ENCODE results near the gene HNRNPF.
"Not testable (repeated sequence)": the region's sequence is repeated elsewhere in the genome, so short reads cannot be mapped to it uniquely, and the experiment has no call there.

HNRNPF gene

DNA sequence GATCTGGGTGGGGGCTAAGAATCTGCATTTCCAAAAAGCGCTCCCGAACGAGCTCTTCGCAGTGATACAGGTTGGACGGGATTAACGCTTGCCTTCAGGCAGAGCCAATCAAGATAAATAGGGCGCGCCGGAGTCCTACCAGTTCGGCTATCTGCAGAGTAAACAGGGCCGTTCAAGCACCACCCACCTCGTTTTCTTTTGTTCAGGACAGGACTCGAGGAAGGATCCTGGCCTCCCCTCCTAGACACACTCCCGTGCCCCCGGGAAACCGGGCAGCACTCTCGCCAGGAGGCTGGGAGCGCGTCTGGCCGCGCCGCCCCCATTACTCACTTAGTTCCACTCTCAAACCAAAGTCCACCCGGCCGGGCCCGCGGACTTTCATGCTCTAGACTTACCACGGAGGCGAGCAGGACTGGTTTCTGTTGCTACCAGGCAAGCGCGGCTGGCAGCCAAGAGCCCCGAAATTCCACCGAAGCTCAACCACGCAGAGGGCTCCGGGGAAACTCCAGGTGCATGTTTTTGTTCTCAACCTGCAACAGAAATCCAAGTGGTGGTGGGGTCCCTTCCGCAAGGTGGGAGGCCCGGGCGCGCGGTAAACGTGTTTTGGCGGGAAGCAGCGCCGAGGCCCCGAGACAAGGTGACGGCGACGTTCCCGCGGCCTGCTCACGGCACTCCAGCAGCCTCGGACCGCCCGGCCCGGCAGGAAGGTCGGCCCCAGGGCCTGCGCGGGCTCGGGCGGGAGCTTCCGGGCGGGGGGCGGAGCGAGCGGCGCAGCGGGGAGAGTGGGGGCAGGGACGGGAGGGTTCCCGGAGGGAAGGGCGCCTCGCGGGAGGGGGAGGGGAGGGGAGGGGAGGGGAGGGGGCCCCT, 12.7 kb downstream of the HNRNPF start:
- DNase-seq, result peak; percentile 72

DNA sequence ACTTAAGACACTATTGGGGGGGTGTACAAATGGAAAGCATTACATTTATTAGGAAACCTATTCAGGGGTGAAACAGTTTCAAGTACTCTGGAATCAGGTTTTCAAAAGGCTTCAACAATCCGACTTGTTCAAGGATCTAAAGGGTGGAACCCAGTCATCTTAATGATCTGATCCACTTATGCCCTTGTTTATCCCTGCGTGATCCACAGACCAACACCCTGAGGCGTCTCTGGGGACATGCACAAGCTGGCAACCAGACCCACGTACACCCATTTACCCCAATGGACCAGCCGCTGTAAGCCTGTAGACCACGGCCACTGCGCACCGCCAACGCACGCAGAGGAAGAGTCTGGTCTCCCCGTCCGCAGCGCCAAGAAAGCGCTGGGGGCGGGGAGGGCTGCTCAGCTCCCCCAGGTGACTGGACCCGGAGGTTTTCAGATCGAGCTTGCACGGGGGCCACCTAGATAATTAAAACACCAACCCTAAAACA, 13.4 kb downstream of the HNRNPF start:
- DNase-seq, result no peak

DNA sequence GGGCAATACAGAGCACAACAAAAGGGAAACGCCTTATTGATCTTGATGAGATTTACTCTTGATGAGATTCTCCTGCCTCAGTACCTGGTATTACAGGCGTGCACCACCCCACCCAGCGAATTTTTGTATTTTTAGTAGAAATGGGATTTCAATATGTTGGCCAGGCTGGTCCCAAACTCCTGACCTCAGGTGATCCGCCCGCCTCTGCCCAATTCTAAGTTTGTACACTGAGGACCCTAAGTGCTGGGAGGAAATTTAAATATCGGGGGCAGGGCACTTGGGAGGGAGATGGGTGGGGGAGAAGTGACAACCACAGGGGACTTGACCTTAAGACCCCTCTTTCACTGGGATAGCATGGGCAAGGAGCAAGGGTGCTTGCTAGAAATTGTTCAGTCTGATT, 14.1 kb downstream of the HNRNPF start:
- DNase-seq, result no peak

DNA sequence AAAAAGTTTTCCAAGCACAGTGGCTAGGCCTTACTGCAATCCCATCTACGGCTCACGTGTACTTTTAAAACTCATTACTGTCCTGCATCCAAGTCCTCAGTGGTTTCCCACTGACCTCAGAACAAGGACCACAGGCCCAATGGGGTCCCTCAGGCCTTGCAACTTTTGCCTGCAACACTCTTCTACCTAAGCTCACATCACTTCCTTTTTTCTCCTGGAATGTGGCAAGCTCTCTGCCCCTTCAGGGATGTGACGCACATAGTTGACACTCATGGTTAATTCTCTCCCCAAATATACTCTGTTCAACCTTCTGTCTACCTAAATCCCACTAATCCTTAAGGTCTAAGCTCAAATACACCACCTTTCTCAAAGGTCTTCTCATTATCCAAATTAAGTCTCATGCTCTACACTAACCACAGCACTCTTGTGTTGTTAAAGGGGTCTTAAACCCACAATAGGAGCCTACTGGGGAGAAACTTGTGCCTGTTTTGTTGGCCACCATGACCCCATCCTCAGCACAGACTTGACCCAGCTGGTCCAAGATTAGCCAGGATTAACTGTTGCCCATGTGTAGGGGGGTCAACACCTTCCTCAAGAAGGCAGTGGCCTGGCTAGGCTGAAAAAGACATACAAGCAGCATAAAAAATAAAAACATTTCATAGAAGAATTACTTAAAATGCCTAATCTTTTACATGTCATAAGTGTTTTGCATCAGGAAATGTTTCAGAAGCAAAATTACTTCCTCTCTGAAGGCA, 15.2 kb downstream of the HNRNPF start:
- no peak for DNase-seq

DNA sequence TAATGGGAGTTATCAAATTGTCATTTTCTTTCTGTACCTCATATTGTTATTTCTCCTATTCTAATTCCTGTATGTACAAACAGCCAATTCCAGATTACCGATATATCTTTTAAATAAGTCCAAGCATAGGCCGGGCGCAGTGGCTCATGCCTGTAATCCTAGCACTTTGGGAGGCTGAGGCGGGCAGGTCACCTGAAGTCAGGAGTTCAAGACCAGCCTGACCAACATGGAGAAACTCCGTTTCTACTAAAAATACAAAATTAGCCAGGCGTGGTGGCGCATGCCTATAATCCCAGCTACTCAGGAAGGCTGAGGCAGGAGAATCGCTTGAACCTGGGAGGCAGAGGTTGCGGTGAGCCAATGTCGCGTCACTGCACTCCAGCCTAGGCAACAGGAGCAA, 15.8 kb downstream of the HNRNPF start:
- DNase-seq, result not testable (repeated sequence)

DNA sequence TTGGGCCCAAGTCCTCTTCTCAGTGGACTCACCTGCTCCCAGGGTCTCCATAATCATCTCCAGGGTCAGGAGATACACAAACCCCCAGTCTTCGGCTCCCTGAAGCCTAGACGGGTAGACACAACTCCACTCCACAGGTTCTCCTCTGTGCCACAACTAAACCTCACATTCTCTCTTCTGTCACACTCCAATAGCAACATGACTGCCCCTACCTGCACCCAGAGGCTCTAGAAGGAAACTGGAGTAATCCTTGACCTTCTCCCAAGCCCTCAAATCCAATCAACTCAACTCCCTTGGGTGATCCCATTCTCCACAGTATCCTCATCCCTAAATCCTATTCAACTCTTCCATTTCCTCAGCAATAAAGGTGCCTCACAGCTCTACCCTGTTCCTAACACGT, 16.2 kb downstream of the HNRNPF start:
- DNase-seq, result no peak

DNA sequence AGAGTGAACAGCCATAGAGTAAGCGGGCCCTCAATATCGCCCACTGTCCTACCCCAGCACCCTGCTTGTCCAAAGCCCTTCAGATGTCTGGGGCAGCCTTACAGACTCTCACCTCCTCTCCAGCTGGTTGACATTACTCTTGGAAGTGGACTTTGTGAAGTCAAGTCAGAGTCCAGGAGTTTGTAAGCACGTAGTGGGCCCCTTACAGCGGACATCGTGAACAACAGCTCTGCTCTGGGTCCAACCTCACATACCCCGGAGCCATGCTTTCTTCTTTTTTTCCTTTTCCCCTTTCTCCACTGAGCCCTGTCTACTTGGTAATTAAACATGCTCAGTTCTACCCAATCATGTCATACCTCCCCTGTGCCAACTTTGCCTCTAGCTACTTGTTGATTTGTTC, 17.5 kb downstream of the HNRNPF start:
- no peak for DNase-seq

DNA sequence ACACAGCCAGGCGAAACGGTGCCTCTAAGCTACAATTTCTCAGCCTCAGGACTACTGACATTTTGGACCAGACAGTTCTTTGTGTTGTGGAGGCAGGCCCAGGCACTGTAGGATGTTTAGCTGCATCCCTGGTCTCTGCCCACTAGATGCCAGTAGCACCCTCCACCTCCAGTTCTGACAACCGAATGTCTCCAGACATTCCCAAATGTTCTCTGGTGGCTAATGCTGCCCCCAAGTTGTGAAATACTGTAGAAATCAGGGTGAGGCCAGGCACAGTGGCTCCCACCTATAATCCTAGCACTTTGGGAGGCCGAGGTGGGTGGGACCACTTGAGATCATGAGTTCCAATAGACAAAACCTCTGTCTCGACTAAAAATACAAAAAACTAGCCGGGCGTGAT, 18.2 kb downstream of the HNRNPF start:
- peak; percentile 28 for DNase-seq

DNA sequence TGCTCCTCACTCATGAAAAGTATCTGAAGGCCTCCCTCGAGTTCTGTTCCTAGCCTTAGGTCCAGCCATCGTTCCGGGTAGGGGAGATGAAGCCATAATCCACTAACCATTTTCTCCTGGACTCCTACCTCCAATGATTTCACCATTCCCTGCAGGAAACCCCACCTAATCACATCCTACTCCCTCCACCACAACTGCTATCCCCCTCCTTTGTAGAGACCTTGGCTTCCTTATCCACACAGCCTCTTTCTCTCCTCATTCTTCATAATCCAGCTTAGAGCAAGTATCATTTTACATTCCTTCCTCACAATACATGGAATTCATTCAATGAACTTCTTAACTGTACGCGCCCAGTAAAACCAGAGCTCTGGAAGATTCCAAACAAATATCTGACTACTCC, 18.7 kb downstream of the HNRNPF start:
- DNase-seq, result no peak

DNA sequence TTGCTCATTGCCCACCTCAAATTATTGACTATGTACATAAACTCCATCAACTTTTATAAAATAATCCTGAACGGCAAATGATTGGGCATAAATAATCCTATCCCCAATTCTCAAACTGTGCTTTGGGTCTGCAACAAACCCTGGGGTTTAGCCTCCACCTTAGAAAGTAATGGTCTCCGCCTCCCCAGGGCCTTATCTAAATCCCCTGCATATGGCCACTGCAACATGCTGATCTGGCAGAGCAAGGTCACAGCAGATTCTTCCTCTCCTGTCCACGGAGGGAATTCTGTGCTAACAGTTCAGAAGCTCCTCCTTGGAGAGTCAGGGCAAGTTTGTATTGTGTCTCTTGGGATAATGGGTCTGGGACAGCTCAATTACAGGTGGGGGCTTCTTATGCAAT, 19.1 kb downstream of the HNRNPF start:
- DNase-seq, result no peak

DNA sequence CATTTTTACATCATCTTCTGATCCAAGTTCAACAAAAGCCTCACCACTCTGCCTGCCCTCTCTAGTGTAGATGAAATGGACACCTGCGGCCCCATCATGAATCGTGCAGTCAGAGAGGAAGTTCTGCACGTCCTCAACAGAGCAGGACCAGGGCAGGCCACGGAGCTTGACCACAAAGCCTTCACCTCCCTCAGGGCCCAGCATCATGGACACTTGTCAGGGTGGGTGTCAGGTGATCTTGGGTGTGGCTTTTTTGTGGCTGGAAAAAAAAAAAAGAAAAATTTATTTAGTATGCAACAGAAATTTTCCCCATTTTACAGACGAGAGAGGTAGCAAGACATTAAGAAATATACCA, 21.3 kb downstream of the HNRNPF start:
- DNase-seq, result no peak

DNA sequence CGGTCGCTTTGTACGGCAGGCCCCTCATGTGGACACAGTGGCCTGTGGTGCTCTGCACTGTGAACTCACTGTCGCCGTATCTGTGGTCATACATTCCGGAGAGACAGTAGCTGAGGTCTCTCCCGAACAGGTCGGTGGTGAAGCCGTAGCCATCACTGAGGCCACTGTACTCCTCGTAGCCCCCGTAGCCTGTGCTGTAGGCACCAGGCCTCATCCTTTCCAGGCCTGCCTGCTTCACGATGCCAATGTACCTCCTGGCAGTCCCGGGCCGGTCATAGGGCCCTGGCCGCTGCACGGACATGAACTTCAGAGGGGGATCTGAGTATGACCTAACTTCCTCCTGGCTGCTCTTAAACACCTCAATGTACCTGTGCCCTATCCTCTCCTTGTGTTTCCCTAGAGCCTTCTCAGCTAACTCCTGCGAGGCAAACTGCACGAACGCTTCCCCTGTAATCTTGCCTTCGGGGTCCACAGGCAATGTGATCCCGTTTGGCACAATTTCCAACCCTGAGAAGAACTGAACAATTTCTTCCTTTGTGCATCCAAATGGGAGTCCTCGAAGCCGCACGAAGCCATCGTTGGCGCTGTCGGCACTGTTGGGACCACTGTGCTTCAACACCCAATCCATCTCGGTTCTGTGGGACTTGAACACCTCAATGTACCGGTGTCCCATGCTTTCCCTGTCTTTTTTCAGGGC, 21.9 kb downstream of the HNRNPF start:
- DNase-seq, result no peak

DNA sequence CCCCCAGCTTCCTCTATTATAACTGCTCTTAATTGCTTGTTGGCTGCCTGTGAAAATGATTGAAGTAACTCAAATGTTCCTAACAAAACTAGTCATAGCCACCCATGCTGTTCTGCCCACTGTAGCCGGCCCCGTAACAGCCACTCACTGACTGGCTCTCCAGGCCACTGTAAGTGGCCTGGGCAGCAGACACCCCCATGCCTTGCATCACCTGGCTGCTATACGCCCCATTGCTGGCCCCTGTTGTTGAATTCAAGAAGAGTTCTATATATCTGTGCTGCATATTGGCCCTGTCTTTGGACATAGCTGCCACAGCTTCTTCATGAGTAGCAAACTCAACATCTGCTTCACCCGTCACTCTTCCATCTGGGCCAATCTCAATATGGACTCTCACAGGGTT, 22.4 kb downstream of the HNRNPF start:
- DNase-seq, result no peak

DNA sequence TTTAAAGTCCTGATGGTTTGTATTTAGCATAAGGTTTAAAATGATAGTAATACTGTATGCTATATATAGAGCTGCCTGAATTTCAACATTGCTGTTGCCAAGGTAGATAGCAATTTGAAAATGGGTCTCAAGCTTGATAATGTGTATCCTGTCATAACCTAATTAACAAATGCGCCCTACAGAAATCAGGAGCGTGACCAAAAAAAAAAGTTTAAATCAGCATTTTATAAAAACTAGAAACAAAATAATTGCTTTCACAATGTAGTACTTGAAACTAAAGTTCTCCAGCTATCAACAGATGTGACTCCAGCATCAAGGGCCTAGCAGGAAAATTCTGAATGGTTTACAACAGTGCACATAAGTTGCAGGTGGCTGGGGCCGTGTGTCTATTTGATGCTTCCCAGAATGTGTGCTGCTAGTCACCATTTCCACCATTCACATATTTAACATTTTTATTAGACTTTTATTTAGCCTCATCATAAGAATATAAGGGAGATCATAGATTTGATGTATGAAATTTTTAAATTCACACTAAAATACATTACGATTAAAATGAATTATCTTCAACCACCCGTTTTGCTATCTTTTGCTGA, 23.5 kb downstream of the HNRNPF start:
- DNase-seq, result no peak

DNA sequence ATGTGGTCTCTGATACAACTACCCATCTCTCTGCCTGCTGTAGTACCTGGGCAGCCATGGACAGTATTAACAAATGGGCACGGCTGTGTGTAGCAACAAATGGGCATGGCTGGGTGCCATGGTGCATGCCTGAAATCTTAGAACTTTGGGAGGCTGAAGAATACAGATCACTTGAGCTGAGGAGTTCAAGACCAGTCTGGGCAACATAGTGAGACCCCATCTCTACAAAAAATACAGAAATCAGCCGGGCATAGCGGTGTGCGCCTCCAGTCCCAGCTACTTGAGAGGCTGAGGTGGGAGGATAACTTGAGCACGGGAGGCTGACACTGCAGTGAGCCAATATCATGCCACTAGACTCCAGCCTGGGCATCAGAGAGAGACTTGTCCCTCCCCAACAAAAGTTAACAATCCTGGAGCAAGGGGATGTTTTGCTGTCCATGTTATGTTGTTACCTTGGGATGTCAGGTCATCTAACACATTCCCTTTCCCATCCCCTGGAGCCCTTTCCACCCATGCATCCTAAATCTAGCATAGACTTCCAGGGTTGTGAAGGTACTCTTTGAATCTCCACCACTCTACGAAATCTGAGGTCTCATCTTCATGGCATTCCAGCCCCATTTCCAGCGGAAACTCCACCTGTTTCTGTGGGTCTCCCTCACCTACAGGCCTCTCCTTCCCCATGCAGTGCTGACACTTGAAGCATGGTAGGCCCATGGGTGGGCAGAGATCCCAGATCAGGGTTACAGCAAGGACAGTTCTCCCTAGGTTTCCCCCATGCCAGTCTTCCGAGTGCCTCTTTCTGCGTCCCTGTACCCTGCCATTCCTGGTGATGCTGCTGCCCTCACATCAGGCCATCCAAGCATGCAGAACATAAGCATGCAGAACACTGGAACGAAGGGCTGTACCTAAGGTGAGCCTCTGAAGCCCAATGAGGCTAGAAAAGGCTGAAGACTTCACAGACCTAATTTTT, 24.4 kb downstream of the HNRNPF start:
- no peak for DNase-seq

DNA sequence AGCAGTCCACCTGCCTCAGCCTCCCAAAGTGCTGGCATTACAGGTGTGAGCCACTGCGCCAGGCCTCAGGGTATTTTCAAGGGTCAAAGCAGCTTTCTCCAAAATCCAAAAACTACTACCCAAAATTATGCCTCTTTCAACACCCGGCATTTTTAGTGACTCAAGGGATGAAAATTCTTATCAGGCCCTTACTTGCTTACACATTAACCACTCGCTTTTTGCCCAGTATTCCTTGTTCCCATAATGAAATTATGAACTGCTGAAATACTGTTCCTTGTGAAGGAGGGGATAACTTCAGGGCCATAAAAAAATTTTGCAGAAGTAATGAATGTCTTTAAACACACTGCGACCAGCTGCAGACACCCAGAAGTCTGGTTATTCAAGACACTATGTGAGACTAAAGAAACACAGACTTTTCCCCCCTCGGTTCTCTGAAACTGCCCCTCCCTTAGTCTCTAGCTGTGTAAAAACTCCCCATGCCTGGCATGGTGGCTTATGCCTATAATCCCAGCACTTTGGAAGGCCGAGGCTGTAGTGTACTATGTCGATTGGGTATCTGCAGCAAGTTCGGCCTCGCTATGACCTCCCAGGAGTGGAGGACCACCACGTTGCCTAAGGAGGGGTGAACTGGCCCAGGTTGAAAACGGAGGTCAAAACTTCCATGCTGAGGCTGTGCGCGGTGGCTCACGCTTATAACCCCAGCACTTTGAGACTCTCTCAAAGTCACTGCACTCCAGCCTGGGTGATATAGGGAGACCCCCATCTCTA, 25.6 kb downstream of the HNRNPF start:
- no peak for DNase-seq

DNA sequence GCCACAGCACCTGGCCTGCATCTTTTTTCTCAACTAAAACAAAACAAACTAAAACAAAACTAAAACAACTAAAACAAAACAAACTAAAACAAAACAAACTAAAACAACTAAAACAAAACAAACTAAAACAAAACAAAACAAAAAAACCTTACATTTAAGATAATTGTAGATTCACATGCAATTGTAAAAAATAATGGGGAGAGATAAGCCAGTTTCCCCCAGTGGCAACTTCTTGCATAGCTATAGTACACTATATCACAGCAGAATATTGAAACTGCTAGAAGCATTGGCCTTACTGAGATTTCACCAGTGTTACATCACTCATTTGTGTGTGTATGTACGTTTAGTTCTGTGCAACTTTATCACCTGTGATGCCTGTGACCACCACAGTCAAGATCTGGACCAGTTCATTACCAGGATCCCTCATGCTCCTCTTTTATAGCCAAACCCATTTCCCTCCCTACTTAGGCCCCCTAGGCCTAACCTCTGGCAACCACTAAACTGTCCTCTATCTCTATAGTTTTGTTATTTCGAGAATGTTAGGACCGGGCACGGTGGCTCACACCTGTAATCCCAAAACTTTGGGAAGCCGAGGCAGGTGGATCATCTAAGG, 28.3 kb downstream of the HNRNPF start:
- no peak for DNase-seq

DNA sequence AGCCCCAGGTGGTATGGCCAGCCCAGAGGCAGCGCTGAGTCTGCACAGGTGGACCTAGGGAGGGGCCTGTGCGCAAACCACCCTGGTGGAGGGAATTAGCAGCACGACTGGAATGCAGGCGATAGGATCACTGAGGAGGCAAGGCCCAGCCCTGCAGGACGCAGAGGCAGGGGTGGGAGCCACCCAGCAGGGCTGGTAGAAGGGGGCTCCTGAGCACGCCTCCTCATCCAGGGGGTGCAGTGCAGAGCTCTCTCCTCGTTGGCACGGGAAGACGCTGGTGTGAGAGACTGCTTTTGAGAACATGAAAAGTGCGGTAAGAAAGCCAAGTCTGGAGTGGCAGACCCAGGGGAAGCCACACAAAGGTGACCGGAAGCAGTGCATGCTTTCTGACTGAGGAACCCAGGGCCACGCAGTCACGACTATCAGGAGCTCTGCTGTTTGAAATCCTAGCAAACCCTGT, 31.5 kb downstream of the HNRNPF start:
- no peak for DNase-seq

DNA sequence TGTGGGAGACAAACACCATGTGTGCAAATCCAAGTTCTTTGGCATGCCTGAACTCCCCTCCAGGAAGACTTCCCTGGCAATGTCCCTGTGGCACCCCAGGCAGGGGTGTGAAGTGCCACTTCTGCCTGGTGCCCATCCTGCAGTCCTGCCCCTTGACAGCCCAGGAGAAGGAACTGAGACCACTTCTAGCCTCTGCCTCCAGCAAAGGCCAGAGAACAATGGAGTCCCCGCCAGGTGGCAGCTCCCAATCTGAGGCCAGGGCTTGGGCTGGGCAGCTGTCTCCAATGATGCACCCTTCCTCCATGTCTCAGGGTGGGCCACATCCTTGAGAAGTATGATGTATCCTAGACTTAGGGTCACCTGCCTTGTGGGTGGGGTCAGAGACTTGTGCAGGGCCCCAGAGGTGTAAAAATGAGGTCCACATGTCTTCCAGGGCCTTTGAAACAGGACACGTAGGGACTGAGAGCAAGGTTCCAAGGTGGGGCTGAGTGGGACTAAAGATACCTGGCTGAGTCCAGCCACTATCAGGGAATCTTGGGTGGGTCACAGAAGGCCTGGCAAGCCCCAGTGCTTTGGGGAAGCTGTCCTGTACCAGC, 32.1 kb downstream of the HNRNPF start:
- DNase-seq, result no peak

DNA sequence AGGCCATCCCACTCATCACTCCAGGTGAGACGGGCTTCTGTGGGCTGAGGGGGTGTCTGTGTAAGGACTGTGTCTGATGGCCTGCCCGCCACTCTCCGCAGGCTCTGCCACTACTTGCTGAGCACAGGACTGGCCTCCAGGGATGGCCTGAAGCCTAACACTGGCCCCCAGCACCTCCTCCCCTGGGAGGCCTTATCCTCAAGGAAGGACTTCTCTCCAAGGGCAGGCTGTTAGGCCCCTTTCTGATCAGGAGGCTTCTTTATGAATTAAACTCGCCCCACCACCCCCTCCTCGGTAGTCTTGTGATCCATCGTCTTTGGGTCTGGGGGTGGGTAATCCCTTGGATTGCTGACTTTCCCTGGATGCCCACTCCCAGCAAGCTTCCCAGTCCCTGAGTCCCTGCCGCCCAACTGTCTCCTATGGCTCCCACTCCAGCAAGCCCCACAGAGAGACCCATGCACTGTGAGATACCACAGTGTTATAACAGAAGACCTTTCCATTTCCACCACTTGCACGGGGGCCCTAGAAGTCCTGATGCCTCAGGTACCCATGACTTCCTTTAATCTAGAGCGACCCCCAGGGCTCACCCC, 32.8 kb downstream of the HNRNPF start:
- no peak for DNase-seq

Data from CD4-positive, alpha-beta T cell treated with Interleukin-4 for 4 hours (primary cell).